GM18858 (cell line): ENCODE measurements around the gene BTF3L4.
"Not testable (repeated sequence)": the region's sequence is repeated elsewhere in the genome, so short reads cannot be mapped to it uniquely, and the experiment has no call there.

Source experiments
- ATAC-seq: cut with Tn5 transposase; IDR thresholded peaks from one replicate; pipeline ENCODE4 v1.9.1; 2021; ENCODE audit not compliant: unreplicated experiment

The BTF3L4 gene

GRCh38 chr1:52055066-52055865, 829 bp upstream of the BTF3L4 start, which contains the start of gene TXNDC12:
TSS of gene TXNDC12 (minus strand) at chr1:52055191. CDS start at chr1:52055096, 95 bp downstream.
- peak; percentile 33 for ATAC-seq

- no peak for ATAC-seq
Observed at GRCh38 chr1:52055866-52056162, 281 bp upstream of the BTF3L4 start.

GRCh38 chr1:52056937-52057231, 789 bp downstream of the BTF3L4 start:
- ATAC-seq = peak; percentile 38

- ATAC-seq = no peak
Observed at GRCh38 chr1:52057255-52057654, 1.2 kb downstream of the BTF3L4 start.

GRCh38 chr1:52057876-52058415, 1.9 kb downstream of the BTF3L4 start:
- no peak for ATAC-seq

- no peak for ATAC-seq
Observed at GRCh38 chr1:52059321-52059720, 3.2 kb downstream of the BTF3L4 start.

GRCh38 chr1:52059888-52060287, 3.8 kb downstream of the BTF3L4 start:
- ATAC-seq = no peak

- ATAC-seq = no peak
Observed at GRCh38 chr1:52060822-52061221, 4.7 kb downstream of the BTF3L4 start.

- no peak for ATAC-seq
Observed at GRCh38 chr1:52063192-52063591, 7.1 kb downstream of the BTF3L4 start.

GRCh38 chr1:52070704-52071103, 14.6 kb downstream of the BTF3L4 start:
- ATAC-seq = no peak

- ATAC-seq = no peak
Observed at GRCh38 chr1:52072291-52072690, 16.2 kb downstream of the BTF3L4 start.

- not testable (repeated sequence) for ATAC-seq
Observed at GRCh38 chr1:52077277-52077676, 21.2 kb downstream of the BTF3L4 start.

- no peak for ATAC-seq
Observed at GRCh38 chr1:52080014-52080415, 23.9 kb downstream of the BTF3L4 start.

- ATAC-seq = not testable (repeated sequence)
Observed at GRCh38 chr1:52087892-52088291, 31.8 kb downstream of the BTF3L4 start.

- not testable (repeated sequence) for ATAC-seq
Observed at GRCh38 chr1:52094300-52094699, 38.2 kb downstream of the BTF3L4 start.

GRCh38 chr1:52096216-52096615, 40.1 kb downstream of the BTF3L4 start:
- ATAC-seq = no peak

GRCh38 chr1:52098139-52098871, 42.2 kb downstream of the BTF3L4 start:
- ATAC-seq = no peak

- ATAC-seq = peak; percentile 68
Observed at GRCh38 chr1:52102336-52103013, 46.4 kb downstream of the BTF3L4 start.

GRCh38 chr1:52111492-52111891, 55.4 kb downstream of the BTF3L4 start:
- no peak for ATAC-seq

- no peak for ATAC-seq
Observed at GRCh38 chr1:52112489-52112888, 56.4 kb downstream of the BTF3L4 start.

- ATAC-seq = no peak
Observed at GRCh38 chr1:52119301-52120079, 63.4 kb downstream of the BTF3L4 start.
